Measurements from ENCODE around the gene BGLAP. TPM values are rescaled to one million over a fixed set of nuclear protein-coding genes. Genes with fewer than 3 reads are reported as not detected.

BGLAP gene
- total RNA-seq, 1 experiment from 2014 or later = 1.4 TPM

DNA sequence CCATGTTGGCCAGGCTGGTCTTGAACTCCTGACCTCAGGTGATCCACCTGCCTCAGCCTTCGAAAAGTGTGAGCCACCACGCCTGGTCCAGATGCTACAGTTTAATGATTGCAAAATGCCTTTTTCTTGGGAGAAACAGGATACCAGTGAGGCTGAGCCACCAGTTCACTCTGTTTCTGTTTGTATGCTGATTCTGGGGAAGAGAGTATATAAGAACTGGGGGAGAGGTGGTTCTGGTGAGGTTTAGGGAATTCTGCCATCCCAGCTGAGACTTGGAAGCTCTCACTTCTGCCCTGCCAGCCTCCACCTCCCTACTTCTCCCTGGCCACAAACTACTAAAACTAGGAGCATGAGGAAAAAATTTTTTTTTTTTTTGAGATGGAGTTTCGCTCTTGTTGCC, 37.3 kb upstream of the BGLAP start:
- no peak for TF ChIP-seq ELF1 (IDR thresholded peaks at IDR 0.05; ENCODE audit: borderline replicate concordance, low read depth)
- TF ChIP-seq RAD21 (IDR thresholded peaks at IDR 0.05; ENCODE audit: low read depth) = no peak
- no peak for TF ChIP-seq JUND (IDR thresholded peaks at IDR 0.05)
- TF ChIP-seq, protein P1, sequence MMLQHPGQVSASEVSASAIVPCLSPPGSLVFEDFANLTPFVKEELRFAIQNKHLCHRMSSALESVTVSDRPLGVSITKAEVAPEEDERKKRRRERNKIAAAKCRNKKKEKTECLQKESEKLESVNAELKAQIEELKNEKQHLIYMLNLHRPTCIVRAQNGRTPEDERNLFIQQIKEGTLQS (IDR thresholded peaks at IDR 0.05) = no peak
- no peak for TF ChIP-seq SRF (IDR thresholded peaks at IDR 0.05; ENCODE audit: low read depth)
- TF ChIP-seq, protein P2, sequence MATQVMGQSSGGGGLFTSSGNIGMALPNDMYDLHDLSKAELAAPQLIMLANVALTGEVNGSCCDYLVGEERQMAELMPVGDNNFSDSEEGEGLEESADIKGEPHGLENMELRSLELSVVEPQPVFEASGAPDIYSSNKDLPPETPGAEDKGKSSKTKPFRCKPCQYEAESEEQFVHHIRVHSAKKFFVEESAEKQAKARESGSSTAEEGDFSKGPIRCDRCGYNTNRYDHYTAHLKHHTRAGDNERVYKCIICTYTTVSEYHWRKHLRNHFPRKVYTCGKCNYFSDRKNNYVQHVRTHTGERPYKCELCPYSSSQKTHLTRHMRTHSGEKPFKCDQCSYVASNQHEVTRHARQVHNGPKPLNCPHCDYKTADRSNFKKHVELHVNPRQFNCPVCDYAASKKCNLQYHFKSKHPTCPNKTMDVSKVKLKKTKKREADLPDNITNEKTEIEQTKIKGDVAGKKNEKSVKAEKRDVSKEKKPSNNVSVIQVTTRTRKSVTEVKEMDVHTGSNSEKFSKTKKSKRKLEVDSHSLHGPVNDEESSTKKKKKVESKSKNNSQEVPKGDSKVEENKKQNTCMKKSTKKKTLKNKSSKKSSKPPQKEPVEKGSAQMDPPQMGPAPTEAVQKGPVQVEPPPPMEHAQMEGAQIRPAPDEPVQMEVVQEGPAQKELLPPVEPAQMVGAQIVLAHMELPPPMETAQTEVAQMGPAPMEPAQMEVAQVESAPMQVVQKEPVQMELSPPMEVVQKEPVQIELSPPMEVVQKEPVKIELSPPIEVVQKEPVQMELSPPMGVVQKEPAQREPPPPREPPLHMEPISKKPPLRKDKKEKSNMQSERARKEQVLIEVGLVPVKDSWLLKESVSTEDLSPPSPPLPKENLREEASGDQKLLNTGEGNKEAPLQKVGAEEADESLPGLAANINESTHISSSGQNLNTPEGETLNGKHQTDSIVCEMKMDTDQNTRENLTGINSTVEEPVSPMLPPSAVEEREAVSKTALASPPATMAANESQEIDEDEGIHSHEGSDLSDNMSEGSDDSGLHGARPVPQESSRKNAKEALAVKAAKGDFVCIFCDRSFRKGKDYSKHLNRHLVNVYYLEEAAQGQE (IDR thresholded peaks at IDR 0.05; ENCODE audit: low read depth) = no peak
- TF ChIP-seq ZFX (IDR thresholded peaks at IDR 0.05) = no peak
- no peak for TF ChIP-seq YY1 (IDR thresholded peaks at IDR 0.05; ENCODE audit: extremely low read depth, insufficient replicate concordance, low read depth, low read length)
- TF ChIP-seq TCF7L2 (IDR thresholded peaks at IDR 0.05; ENCODE audit: borderline replicate concordance, extremely low read depth, insufficient read depth, insufficient read length) = no peak
- TF ChIP-seq CEBPB (IDR thresholded peaks at IDR 0.05; ENCODE audit: low read depth) = no peak
- TF ChIP-seq POLR2AphosphoS5 (IDR thresholded peaks at IDR 0.05; ENCODE audit: low read depth, low read length) = no peak
- TF ChIP-seq, protein P3, sequence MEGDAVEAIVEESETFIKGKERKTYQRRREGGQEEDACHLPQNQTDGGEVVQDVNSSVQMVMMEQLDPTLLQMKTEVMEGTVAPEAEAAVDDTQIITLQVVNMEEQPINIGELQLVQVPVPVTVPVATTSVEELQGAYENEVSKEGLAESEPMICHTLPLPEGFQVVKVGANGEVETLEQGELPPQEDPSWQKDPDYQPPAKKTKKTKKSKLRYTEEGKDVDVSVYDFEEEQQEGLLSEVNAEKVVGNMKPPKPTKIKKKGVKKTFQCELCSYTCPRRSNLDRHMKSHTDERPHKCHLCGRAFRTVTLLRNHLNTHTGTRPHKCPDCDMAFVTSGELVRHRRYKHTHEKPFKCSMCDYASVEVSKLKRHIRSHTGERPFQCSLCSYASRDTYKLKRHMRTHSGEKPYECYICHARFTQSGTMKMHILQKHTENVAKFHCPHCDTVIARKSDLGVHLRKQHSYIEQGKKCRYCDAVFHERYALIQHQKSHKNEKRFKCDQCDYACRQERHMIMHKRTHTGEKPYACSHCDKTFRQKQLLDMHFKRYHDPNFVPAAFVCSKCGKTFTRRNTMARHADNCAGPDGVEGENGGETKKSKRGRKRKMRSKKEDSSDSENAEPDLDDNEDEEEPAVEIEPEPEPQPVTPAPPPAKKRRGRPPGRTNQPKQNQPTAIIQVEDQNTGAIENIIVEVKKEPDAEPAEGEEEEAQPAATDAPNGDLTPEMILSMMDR (IDR thresholded peaks at IDR 0.05 in 2 of 3, conservative IDR thresholded peaks at IDR 0.05 in 1 of 3; ENCODE audit: borderline replicate concordance in 1 of 3, insufficient read depth in 1 of 3, low read depth in 2 of 3, low read length in 2 of 3) = no peak
- no peak for TF ChIP-seq CBX3 (IDR thresholded peaks at IDR 0.05; ENCODE audit: low read depth)
- TF ChIP-seq SP1 (IDR thresholded peaks at IDR 0.05; ENCODE audit: low read depth) = no peak
- TF ChIP-seq FOSL1 (IDR thresholded peaks at IDR 0.05; ENCODE audit: low read depth) = no peak
- TF ChIP-seq POLR2A (IDR thresholded peaks at IDR 0.05; ENCODE audit: borderline replicate concordance, extremely low read depth, insufficient read depth, insufficient read length) = no peak
- H3K4me1 ChIP-seq (ENCODE audit: control insufficient read depth in 1 of 2, insufficient read depth in 2 of 2, low read length in 2 of 2) = peaks cover 0 to 3% of the 10 kb centered on the region in 2 experiments; a peak in 1 of 4 replicates
- BruUV-seq (replicated peaks) = no TSS peak
- H3K27me3 ChIP-seq (ENCODE audit: insufficient read depth, low read length) = no peaks in the 10 kb centered on the region
- H3K9ac ChIP-seq (ENCODE audit: low read length) = no peak overlapping the region
- ChIA-PET POLR2A (no interaction called here), RAD21 (ENCODE audit: low non-redundant PET in 1 of 2, low total read pairs in 2 of 2, uncharacterized antibody in 2 of 2, unreplicated experiment in 2 of 2) (no interaction called here), CTCF (no interaction called here)
- DNase-seq (ENCODE audit: low read depth, low spot score) (no peak), ATAC-seq (no peak)
- H3K27ac ChIP-seq (ENCODE audit: low read depth, low read length) = no peak overlapping the region
- no peaks in the 10 kb centered on the region for H4K20me1 ChIP-seq (ENCODE audit: insufficient read depth)
- H3K36me3 ChIP-seq (ENCODE audit: control insufficient read depth in 1 of 2, insufficient read depth in 2 of 2, low read length in 2 of 2) = peaks cover 8 to 15% of the 10 kb centered on the region in 2 experiments; a peak in 2 of 4 replicates
- H3K79me2 ChIP-seq (ENCODE audit: insufficient read depth, low read length) = peaks cover 11% of the 10 kb centered on the region; the same call in 1 of the 2 replicates
- no peak overlapping the region for H3K4me2 ChIP-seq (ENCODE audit: low read length)
- intact Hi-C loops (cut with micrococcal nuclease) = no loop called here
- H3K4me3 ChIP-seq (replicated peaks in 1 of 2; ENCODE audit: low read depth in 1 of 2, low read length in 2 of 2) = no peak overlapping the region
- H3K9me3 ChIP-seq (ENCODE audit: control insufficient read depth in 1 of 2, insufficient read depth in 1 of 2, low read depth in 1 of 2, low read length in 2 of 2) = no peaks in the 10 kb centered on the region
- no peak overlapping the region for H2AFZ ChIP-seq (ENCODE audit: low read depth, low read length, poor library complexity, severe bottlenecking)
- no peaks in the 10 kb centered on the region for H3K9me2 ChIP-seq (ENCODE audit: insufficient read depth)
